A549 (cell line): ENCODE data around the gene LACTBL1. TPM values are rescaled to one million over a fixed set of nuclear protein-coding genes. Genes with fewer than 3 reads are reported as not detected.
A peak's percentile ranks its signal among the peaks of the same experiment; 100 is the strongest.

Experiments
- ATAC-seq, 2 experiments: fragments of 200-7000 bp in 1 of 2; fragments of >200 bp in 1 of 2; cut with Nextera tagmentation in 1 of 2; cut with Tn5 transposase in 1 of 2; 3 replicates each; pipeline versions ENCODE4 v1.8.0 to v1.9.1; 2018 to 2020; ENCODE audit warnings: mild to moderate bottlenecking in 1 of 2, moderate library complexity in 1 of 2
- CTCF ChIA-PET: fragments of 300-600 bp; sonication (Branson Sonifier 250); formaldehyde crosslinking; extraction: SDS; loops from one replicate; lab custom pipeline; 2021; ENCODE audit warnings: antibody characterized with exemption, inconsistent platforms; lab: Yijun Ruan, JAX
- POLR2A ChIA-PET: fragments of 350-600 bp; formaldehyde crosslinking; extraction: SDS; loops from one replicate; lab custom pipeline; 2021; ENCODE audit warnings: antibody characterized with exemption, inconsistent platforms; lab: Yijun Ruan, JAX
- DNase-seq, 2 experiments: peaks; one replicate each; pipeline versions ENCODE4 v3.0.0 to v3.0.0-alpha.2; 2011 to 2016; ENCODE audit warnings: low read depth in 1 of 2, low spot score in 1 of 2
- FAIRE-seq: peaks from 2 replicates; lab custom pipeline; 2011; peaks lifted over from hg19 to GRCh38; lab: Jason Lieb, UNC
- H3K27ac ChIP-seq, 2 experiments: fragments of >200 bp; sonication (Bioruptor Twin); formaldehyde crosslinking; 3 replicates each; pipeline ENCODE4 v1.5.1; 2016 to 2017
- H3K4me1 ChIP-seq: fragments of >200 bp; sonication (Bioruptor Twin); formaldehyde crosslinking; 3 replicates; pipeline ENCODE4 v1.6.1; 2016
- H3K4me2 ChIP-seq: fragments of >200 bp; sonication (Bioruptor Twin); formaldehyde crosslinking; 3 replicates; pipeline ENCODE4 v1.6.1; 2016
- H3K4me3 ChIP-seq: fragments of >200 bp; sonication (Bioruptor Twin); formaldehyde crosslinking; 3 replicates; pipeline ENCODE4 v1.5.1; 2016
- H3K9me3 ChIP-seq: fragments of >200 bp; sonication (Bioruptor Twin); formaldehyde crosslinking; 3 replicates; pipeline ENCODE4 v1.6.1; 2016
- CBX2 ChIP-seq: fragments of 200-600 bp; sonication (generic); IDR thresholded peaks from 2 replicates; pipeline ENCODE4 v1.6.1; 2016; ENCODE audit warnings: low read depth, mild to moderate bottlenecking, borderline replicate concordance
- CBX8 ChIP-seq: fragments of 200-600 bp; sonication (generic); IDR thresholded peaks from 2 replicates; pipeline ENCODE4 v1.6.1; 2016
- CEBPB ChIP-seq, 2 experiments: fragments of >200 bp in 1 of 2; sonication (Bioruptor Twin) in 1 of 2; formaldehyde crosslinking in 1 of 2; IDR thresholded peaks; 2 replicates each; pipeline ENCODE4 v1.6.1; 2012 to 2016
- EHMT2 ChIP-seq: fragments of 200-600 bp; sonication (generic); IDR thresholded peaks from 2 replicates; pipeline ENCODE4 v1.6.1; 2016; ENCODE audit warnings: antibody characterized with exemption, low read depth, mild to moderate bottlenecking, moderate library complexity
- FOSL2 ChIP-seq, 2 experiments: fragments of 450-650 bp in 1 of 2; fragments of >200 bp in 1 of 2; sonication (Bioruptor Twin) in 1 of 2; formaldehyde crosslinking; IDR thresholded peaks; 2 replicates each; pipeline versions ENCODE4 v1.5.0 to v1.6.1; 2016 to 2020; ENCODE audit warnings: mild to moderate bottlenecking in 1 of 2, moderate library complexity in 1 of 2
- HDAC2 ChIP-seq: fragments of 200-600 bp; sonication (generic); IDR thresholded peaks from 2 replicates; pipeline ENCODE4 v1.6.1; 2016
- HES2 ChIP-seq: fragments of >200 bp; sonication (Bioruptor Twin); formaldehyde crosslinking; IDR thresholded peaks from 2 replicates; pipeline ENCODE4 v1.6.1; 2016
- HMGXB4 ChIP-seq: fragments of 250-450 bp; sonication (Bioruptor Pico); IDR thresholded peaks from 2 replicates; pipeline ENCODE4 v1.5.0; 2021; ENCODE audit warnings: mild to moderate bottlenecking, moderate library complexity, borderline replicate concordance
- JUN ChIP-seq, 2 experiments: fragments of >200 bp; sonication (Bioruptor Twin); formaldehyde crosslinking; IDR thresholded peaks; 2 replicates in 1 of 2; 3 replicates in 1 of 2; pipeline ENCODE4 v1.6.1; 2016 to 2017
- MAFK ChIP-seq: fragments of 450-650 bp; IDR thresholded peaks from 2 replicates; pipeline ENCODE4 v1.6.1; 2014; ENCODE audit not compliant: partially characterized antibody
- MAX ChIP-seq: IDR thresholded peaks from 2 replicates; pipeline ENCODE4 v1.6.1; 2012
- MYC ChIP-seq: IDR thresholded peaks from 2 replicates; pipeline ENCODE4 v1.6.1; 2012; ENCODE audit warnings: mild to moderate bottlenecking, inconsistent platforms, low read length, improper control_type of control experiment, borderline replicate concordance
- NR3C1 ChIP-seq: fragments of >200 bp; sonication (Bioruptor Twin); formaldehyde crosslinking; IDR thresholded peaks from 3 replicates; pipeline ENCODE4 v1.6.1; 2017
- POLR2AphosphoS2 ChIP-seq: conservative IDR thresholded peaks from 2 replicates; pipeline ENCODE4 v1.6.1; 2012; ENCODE audit warnings: low read length, improper control_type of control experiment, inconsistent platforms
- RARB ChIP-seq: fragments of 250-450 bp; sonication (Bioruptor Pico); IDR thresholded peaks from 2 replicates; pipeline ENCODE4 v1.8.0; 2021; ENCODE audit warnings: mild to moderate bottlenecking, moderate library complexity
- RNF2 ChIP-seq: fragments of 200-600 bp; sonication (generic); IDR thresholded peaks from 2 replicates; pipeline ENCODE4 v1.6.1; 2016; ENCODE audit warnings: low read depth, mild to moderate bottlenecking, antibody characterized with exemption, moderate library complexity, borderline replicate concordance
- TFCP2L1 ChIP-seq: fragments of 250-450 bp; sonication (Bioruptor Pico); IDR thresholded peaks from 2 replicates; pipeline ENCODE4 v1.5.0; 2021; ENCODE audit warnings: mild to moderate bottlenecking
- USF2 ChIP-seq: fragments of 450-650 bp; IDR thresholded peaks from 2 replicates; pipeline ENCODE4 v1.6.1; 2014; ENCODE audit warnings: antibody characterized with exemption
- ZC3H11A ChIP-seq: fragments of 450-650 bp; IDR thresholded peaks from 2 replicates; pipeline ENCODE4 v1.6.1; 2014; ENCODE audit warnings: antibody characterized with exemption, mild to moderate bottlenecking
- ZNF302 ChIP-seq: fragments of 250-450 bp; sonication (Bioruptor Pico); IDR thresholded peaks from 2 replicates; pipeline ENCODE4 v1.9.0; 2021; ENCODE audit warnings: inconsistent platforms, mild to moderate bottlenecking, moderate library complexity
- ZSCAN20 ChIP-seq: fragments of 250-450 bp; sonication (Bioruptor Pico); IDR thresholded peaks from 2 replicates; pipeline ENCODE4 v1.8.0; 2022; ENCODE audit warnings: mild to moderate bottlenecking, moderate library complexity
- WGBS: methylation state at CpG from one replicate; pipeline ENCODE4 v1.1.6; 2017; ENCODE audit errors: missing lambda C conversion rate; 5-methylcytosine and 5-hydroxymethylcytosine counted together
- polyA plus RNA-seq, 4 experiments: library from polyadenylated mRNA; depleted of rRNA in 3 of 4; stranded (reverse); fragments of >200 nt; fragmentation: RNase III in 1 of 4; extraction: RNeasy Plus Mini Kit Qiagen cat#74134 plus additional on column Dnase treatment in 1 of 4; gene quantifications; 2 replicates in 3 of 4; 3 replicates in 1 of 4; pipeline ENCODE4 v1.2.3, GENCODE V29; 2011 to 2017

The LACTBL1 gene
- polyA plus RNA-seq, 2 of the 4 experiments (the other 2 are of a cell fraction) = not detected

GRCh38 chr1:22976127-22976460, 3.4 kb upstream of the LACTBL1 start:
- FAIRE-seq (no peak), ATAC-seq (no peak), DNase-seq (no peak)
- ChIA-PET CTCF (interaction anchor here (0.7 to 4.6 kb wide), 17 partner anchors 11 to 662 kb away, joined by 3 to 26 read pairs (median 3); no protein-coding TSS in a partner anchor), POLR2A (no interaction called here)
- Histone ChIP-seq H3K27ac (peak overlapping the region; percentile 63 to 85), H3K4me3 (no peak overlapping the region), H3K4me2 (peak overlapping the region; percentile 56), H3K4me1 (peaks cover 34% of the 10 kb centered on the region), H3K9me3 (no peaks in the 10 kb centered on the region)
- WGBS = 38% methylated on average over 4 of the region's 4 CpGs
- TF ChIP-seq EHMT2 (no peak), RNF2 (no peak), MAX (no peak), POLR2AphosphoS2 (no peak), CEBPB (IDR thresholded peaks at IDR 0.05) (no peak), CBX2 (no peak), HMGXB4 (CRISPR knock-in tag) (no peak), MAFK (no peak), JUN (IDR thresholded peaks at IDR 0.05) (no peak), TFCP2L1 (CRISPR knock-in tag) (no peak), HDAC2 (no peak), USF2 (no peak), NR3C1 (no peak), ZC3H11A (no peak), RARB (CRISPR knock-in tag) (no peak)

- FAIRE-seq (no peak), DNase-seq (no peak), ATAC-seq (no peak)
- TF ChIP-seq ZSCAN20 (CRISPR knock-in tag) (no peak), EHMT2 (no peak), CBX8 (no peak), TFCP2L1 (CRISPR knock-in tag) (no peak), FOSL2 (IDR thresholded peaks at IDR 0.05) (no peak), FOSL2 (CRISPR knock-in tag; IDR thresholded peaks at IDR 0.05) (no peak), CBX2 (no peak)
- ChIA-PET POLR2A (no interaction called here), CTCF (interaction anchor here (0.5 to 4.6 kb wide), 13 partner anchors 12 to 617 kb away, joined by 3 to 22 read pairs (median 3); no protein-coding TSS in a partner anchor)
- Histone ChIP-seq H3K4me2 (peak overlapping the region; percentile 56), H3K9me3 (no peaks in the 10 kb centered on the region), H3K27ac (peak overlapping the region; percentile 63 to 85; a peak in 5 of 6 replicates), H3K4me1 (peaks cover 34% of the 10 kb centered on the region), H3K4me3 (no peak overlapping the region)
- 72% methylated on average over 3 of the region's 3 CpGs for WGBS
Measured at GRCh38 chr1:22975694-22976093, 3.0 kb upstream of the LACTBL1 start.

GRCh38 chr1:22971611-22972405, 858 bp downstream of the LACTBL1 start:
- H3K4me3 ChIP-seq = no peak overlapping the region
- TF ChIP-seq MYC (no peak), HES2 (no peak), ZNF302 (CRISPR knock-in tag) (no peak), HDAC2 (no peak)
- 59% methylated on average over 4 of the region's 5 CpGs for WGBS
- no peak overlapping the region for H3K4me2 ChIP-seq
- ChIA-PET POLR2A (no interaction called here), CTCF (interaction anchor here (0.7 to 4.6 kb wide), 6 partner anchors 8 to 562 kb away, joined by 3 to 22 read pairs (median 4); no protein-coding TSS in a partner anchor)
- ATAC-seq (no peak), DNase-seq (no peak), FAIRE-seq (no peak)
- no peaks in the 10 kb centered on the region for H3K9me3 ChIP-seq
- no peak overlapping the region for H3K27ac ChIP-seq
- peaks cover 8% of the 10 kb centered on the region; the same call in 2 of the 3 replicates for H3K4me1 ChIP-seq
